IMR-90 (cell line): ENCODE data around the gene MOXD1. TPM values are rescaled to one million over a fixed set of nuclear protein-coding genes. Genes with fewer than 3 reads are reported as not detected.

Experiments
- ATAC-seq: fragments of 200-7000 bp; cut with Tn5 transposase; 2 replicates; pipeline ENCODE4 v1.9.1; 2020; ENCODE audit warnings: low read depth, mild to moderate bottlenecking, moderate library complexity
- BruUV-seq: library from RNA; stranded (reverse); fragments of 400-500 nt; replicated peaks from 2 replicates; lab custom pipeline; 2021; lab: Mats Ljungman, UMichigan
- CTCF ChIA-PET: fragments of 300-600 bp; formaldehyde crosslinking; extraction: SDS; loops from one replicate; lab custom pipeline; 2021; ENCODE audit warnings: antibody characterized with exemption; lab: Yijun Ruan, JAX
- POLR2A ChIA-PET: fragments of 300-600 bp; sonication (Branson Sonifier 250); formaldehyde crosslinking; loops from one replicate; lab custom pipeline; 2022; ENCODE audit warnings: antibody characterized with exemption; ENCODE audit not compliant: unreplicated experiment; lab: Charles Lee
- DNase-seq: peaks from one replicate; pipeline ENCODE4 v3.0.0; 2013
- H2AFZ ChIP-seq: replicated peaks from 2 replicates; pipeline ENCODE3; 2013; ENCODE audit warnings: low read length, mild to moderate bottlenecking; ENCODE audit not compliant: poor library complexity
- H2AK5ac ChIP-seq: 2 replicates; pipeline ENCODE4 v1.6.1; 2013; ENCODE audit warnings: low read depth, low read length, inconsistent platforms
- H2AK9ac ChIP-seq: replicated peaks from 2 replicates; pipeline ENCODE3; 2013; ENCODE audit warnings: mild to moderate bottlenecking, low read depth, low read length, moderate library complexity; ENCODE audit not compliant: poor library complexity
- H2BK120ac ChIP-seq: 2 replicates; pipeline ENCODE4 v1.6.1; 2013; ENCODE audit warnings: low read depth, low read length, inconsistent platforms
- H2BK15ac ChIP-seq: 3 replicates; pipeline ENCODE4 v1.6.1; 2013; ENCODE audit warnings: low read depth, low read length, inconsistent platforms
- H2BK20ac ChIP-seq: 2 replicates; pipeline ENCODE4 v1.6.1; 2013; ENCODE audit warnings: low read depth, mild to moderate bottlenecking, inconsistent platforms, low read length, moderate library complexity
- H2BK5ac ChIP-seq: 2 replicates; pipeline ENCODE4 v1.6.1; 2013; ENCODE audit warnings: mild to moderate bottlenecking, low read depth, low read length, inconsistent platforms; ENCODE audit not compliant: poor library complexity, severe bottlenecking
- H3K14ac ChIP-seq: replicated peaks from 2 replicates; pipeline ENCODE4 v1.6.1; 2013; ENCODE audit warnings: low read depth, low read length, inconsistent platforms
- H3K18ac ChIP-seq: 2 replicates; pipeline ENCODE4 v1.6.1; 2013; ENCODE audit warnings: low read depth, low read length, control low read depth
- H3K23ac ChIP-seq: 2 replicates; pipeline ENCODE4 v1.6.1; 2013; ENCODE audit warnings: low read depth, low read length, inconsistent platforms
- H3K27ac ChIP-seq: 2 replicates; pipeline ENCODE4 v1.5.1; 2013; ENCODE audit warnings: mild to moderate bottlenecking, control low read depth, low read length; ENCODE audit not compliant: insufficient read depth
- H3K27me3 ChIP-seq: 2 replicates; pipeline ENCODE4 v1.6.1; 2013; ENCODE audit warnings: low read length; ENCODE audit not compliant: control insufficient read depth, insufficient read depth
- H3K36me3 ChIP-seq: 2 replicates; pipeline ENCODE4 v1.6.1; 2013; ENCODE audit warnings: low read length, mixed read lengths; ENCODE audit not compliant: control insufficient read depth, insufficient read depth
- H3K4ac ChIP-seq: 2 replicates; pipeline ENCODE4 v1.6.1; 2013; ENCODE audit warnings: low read depth, low read length, inconsistent platforms
- H3K4me1 ChIP-seq: 2 replicates; pipeline ENCODE4 v1.6.1; 2013; ENCODE audit warnings: low read length, mixed read lengths; ENCODE audit not compliant: control insufficient read depth, insufficient read depth
- H3K4me2 ChIP-seq: 2 replicates; pipeline ENCODE4 v1.6.1; 2013; ENCODE audit warnings: low read depth, mild to moderate bottlenecking, control low read depth, low read length, moderate library complexity
- H3K4me3 ChIP-seq: 2 replicates; pipeline ENCODE4 v1.5.1; 2013; ENCODE audit warnings: low read depth, mild to moderate bottlenecking, control low read depth, low read length, moderate library complexity; ENCODE audit not compliant: insufficient read depth
- H3K56ac ChIP-seq: 2 replicates; pipeline ENCODE4 v1.6.1; 2013; ENCODE audit warnings: low read length, inconsistent platforms; ENCODE audit not compliant: insufficient read depth; ENCODE audit errors: extremely low read depth
- H3K79me1 ChIP-seq, 2 experiments: 2 replicates each; pipeline ENCODE4 v1.6.1; 2013; ENCODE audit warnings: low read length in 2 of 2, inconsistent platforms in 1 of 2, low read depth in 1 of 2
- H3K9ac ChIP-seq: 2 replicates; pipeline ENCODE4 v1.6.1; 2013; ENCODE audit warnings: low read depth, low read length, control low read depth
- H3K9me1 ChIP-seq: 2 replicates; pipeline ENCODE4 v1.6.1; 2013; ENCODE audit warnings: low read length, inconsistent platforms; ENCODE audit not compliant: insufficient read depth
- H3K9me3 ChIP-seq: 2 replicates; pipeline ENCODE4 v1.6.1; 2013; ENCODE audit warnings: low read length; ENCODE audit not compliant: control insufficient read depth, insufficient read depth
- H4K20me1 ChIP-seq: 2 replicates; pipeline ENCODE4 v1.6.1; 2013; ENCODE audit warnings: low read length, inconsistent platforms; ENCODE audit not compliant: insufficient read depth
- H4K5ac ChIP-seq: 2 replicates; pipeline ENCODE4 v1.6.1; 2013; ENCODE audit warnings: mild to moderate bottlenecking, low read depth, low read length, control low read depth
- H4K8ac ChIP-seq, 2 experiments: 2 replicates each; pipeline ENCODE4 v1.6.1; 2013; ENCODE audit warnings: low read depth in 2 of 2, low read length in 2 of 2, control low read depth in 1 of 2, inconsistent platforms in 1 of 2
- H4K91ac ChIP-seq: 2 replicates; pipeline ENCODE4 v1.6.1; 2013; ENCODE audit warnings: low read depth, low read length, inconsistent platforms; ENCODE audit not compliant: insufficient read depth
- BHLHE40 ChIP-seq: fragments of 150-350 bp; IDR thresholded peaks from 2 replicates; pipeline ENCODE4 v1.6.1; 2016; ENCODE audit warnings: mild to moderate bottlenecking, low read depth, low read length
- CEBPB ChIP-seq: IDR thresholded peaks from 2 replicates; pipeline ENCODE4 v1.6.1; 2012; ENCODE audit warnings: low read depth, low read length, improper control_type of control experiment
- CHD1 ChIP-seq: IDR thresholded peaks from 2 replicates; pipeline ENCODE4 v1.6.1; 2012; ENCODE audit warnings: low read depth, low read length, improper control_type of control experiment
- CTCF ChIP-seq: conservative IDR thresholded peaks from 2 replicates; pipeline ENCODE4 v1.5.1; 2012; ENCODE audit warnings: mild to moderate bottlenecking, low read depth, low read length, improper control_type of control experiment
- ELK1 ChIP-seq: fragments of 150-350 bp; IDR thresholded peaks from 2 replicates; pipeline ENCODE4 v1.6.1; 2016; ENCODE audit warnings: low read depth, mild to moderate bottlenecking, low read length, moderate library complexity, borderline replicate concordance
- FOS ChIP-seq: fragments of 150-350 bp; IDR thresholded peaks from 2 replicates; pipeline ENCODE4 v1.6.1; 2016; ENCODE audit warnings: low read depth, low read length
- MAFK ChIP-seq: IDR thresholded peaks from 2 replicates; pipeline ENCODE4 v1.6.1; 2012; ENCODE audit warnings: low read depth, low read length, improper control_type of control experiment
- MAZ ChIP-seq: IDR thresholded peaks from 2 replicates; pipeline ENCODE4 v1.6.1; 2012; ENCODE audit warnings: low read depth, mild to moderate bottlenecking, low read length, improper control_type of control experiment, moderate library complexity, borderline replicate concordance
- MXI1 ChIP-seq: IDR thresholded peaks from 2 replicates; pipeline ENCODE4 v1.6.1; 2012; ENCODE audit warnings: low read depth, mild to moderate bottlenecking, low read length, moderate library complexity, borderline replicate concordance
- NFE2L2 ChIP-seq: fragments of 150-350 bp; IDR thresholded peaks from 2 replicates; pipeline ENCODE4 v1.6.1; 2016; ENCODE audit warnings: low read depth, mild to moderate bottlenecking, low read length
- POLR2A ChIP-seq: IDR thresholded peaks from 2 replicates; pipeline ENCODE4 v1.6.1; 2012; ENCODE audit warnings: mild to moderate bottlenecking, low read depth, low read length
- RAD21 ChIP-seq: IDR thresholded peaks from 2 replicates; pipeline ENCODE4 v1.6.1; 2012; ENCODE audit warnings: low read length, improper control_type of control experiment
- RCOR1 ChIP-seq: IDR thresholded peaks from 2 replicates; pipeline ENCODE4 v1.6.1; 2012; ENCODE audit warnings: mild to moderate bottlenecking, low read length, improper control_type of control experiment; ENCODE audit not compliant: insufficient replicate concordance
- RFX5 ChIP-seq: IDR thresholded peaks from 2 replicates; pipeline ENCODE4 v1.8.0; 2012; ENCODE audit warnings: low read depth, mild to moderate bottlenecking, low read length, moderate library complexity
- SMC3 ChIP-seq: fragments of 150-350 bp; IDR thresholded peaks from 2 replicates; pipeline ENCODE4 v1.6.1; 2016; ENCODE audit warnings: low read depth, mild to moderate bottlenecking, antibody characterized with exemption, low read length, moderate library complexity
- USF2 ChIP-seq: fragments of 150-350 bp; IDR thresholded peaks from 2 replicates; pipeline ENCODE4 v1.6.1; 2017; ENCODE audit warnings: mild to moderate bottlenecking, antibody characterized with exemption, low read length, low read depth
- WGBS, 2 experiments: methylation state at CpG; one replicate each; pipeline versions ENCODE4 v1.1.5 to v1.1.7; 2013; ENCODE audit warnings: missing lambda C conversion rate in 2 of 2; ENCODE audit not compliant: insufficient read length in 1 of 2; ENCODE audit errors: extremely low coverage in 2 of 2; 5-methylcytosine and 5-hydroxymethylcytosine counted together
- dilution Hi-C: fragments of 300-500 bp; cut with HindIII; formaldehyde crosslinking; loops from one replicate; pipeline ENCODE4 v1.14.3; 2018; ENCODE audit warnings: low sequenced_read_pairs; ENCODE audit not compliant: unreplicated experiment
- in situ Hi-C: fragments of 300-500 bp; cut with MboI; formaldehyde crosslinking; loops from 3 replicates; pipeline ENCODE4 v1.14.3; 2019; ENCODE audit warnings: low sequenced_read_pairs, inconsistent platforms, mixed read lengths
- intact Hi-C: fragments of 100-400 bp; cut with micrococcal nuclease; formaldehyde crosslinking; loops from 2 replicates; pipeline ENCODE4 v1.10.0; 2022
- polyA plus RNA-seq, 3 experiments: library from polyadenylated mRNA; depleted of rRNA; stranded (reverse); fragments of >200 nt; gene quantifications; 2 replicates each; pipeline ENCODE4 v1.2.3, GENCODE V29; 2012; ENCODE audit warnings: low replicate concordance in 1 of 3
- total RNA-seq: library from RNA; depleted of rRNA; stranded (reverse); fragments of >200 nt; gene quantifications from 2 replicates; pipeline ENCODE4 v1.2.3, GENCODE V29; 2012

The MOXD1 gene
- total and polyA plus RNA-seq, 2 of the 4 experiments (the other 2 are of a cell fraction), result 10.0 to 19.4 TPM

GRCh38 chr6:132365281-132365907, 35.9 kb downstream of the MOXD1 start:
- no TSS peak for BruUV-seq
- no CpG with 5 or more reads among the region's 4 CpGs for WGBS, 2 experiments
- no peak overlapping the region for H2AFZ ChIP-seq
- in situ Hi-C loops (no loop called here), dilution Hi-C loops (no loop called here), intact Hi-C loops (no loop called here)
- H2BK20ac ChIP-seq, result no peak overlapping the region
- no peak overlapping the region for H2BK5ac ChIP-seq
- H4K91ac ChIP-seq, result no peak overlapping the region
- H2BK120ac ChIP-seq, result no peak overlapping the region
- no peak for DNase-seq
- ChIA-PET POLR2A (no interaction called here), CTCF (no interaction called here)
- no peak overlapping the region for H3K18ac ChIP-seq
- H2AK5ac ChIP-seq, result no peak overlapping the region
- no peak for ATAC-seq
- H3K27me3 ChIP-seq, result no peaks in the 10 kb centered on the region
- H3K9me1 ChIP-seq, result no peaks in the 10 kb centered on the region; the same call in 1 of the 2 replicates
- no peak overlapping the region for H3K56ac ChIP-seq
- no peak overlapping the region for H3K23ac ChIP-seq
- no peak overlapping the region for H3K9ac ChIP-seq
- no peak overlapping the region for H4K8ac ChIP-seq
- no peak overlapping the region for H2AK9ac ChIP-seq
- H4K5ac ChIP-seq, result no peak overlapping the region
- H3K27ac ChIP-seq, result no peak overlapping the region
- H3K4ac ChIP-seq, result no peak overlapping the region
- no peaks in the 10 kb centered on the region for H4K20me1 ChIP-seq
- no peaks in the 10 kb centered on the region; the same call in none of the 2 replicates for H3K4me1 ChIP-seq
- no peaks in the 10 kb centered on the region for H3K36me3 ChIP-seq
- no peaks in the 10 kb centered on the region for H3K79me1 ChIP-seq
- no peak overlapping the region for H3K4me3 ChIP-seq
- no peak overlapping the region for H3K14ac ChIP-seq
- no peaks in the 10 kb centered on the region for H3K9me3 ChIP-seq
- H3K4me2 ChIP-seq, result no peak overlapping the region; the same call in 1 of the 2 replicates
- no peak overlapping the region for H2BK15ac ChIP-seq
- TF ChIP-seq POLR2A (no peak), CTCF (no peak), RCOR1 (no peak), MXI1 (no peak), MAFK (no peak), CEBPB (no peak), RAD21 (no peak), MAZ (no peak), NFE2L2 (no peak), ELK1 (no peak), FOS (no peak), CHD1 (no peak), SMC3 (no peak), USF2 (no peak), RFX5 (no peak), BHLHE40 (no peak)
